Uterus (tissue), 2 donors: ENCODE measurements around the gene ANKS6.

Experiments used
- CTCF ChIP-seq, 4 experiments: fragments of 200-600 bp in 2 of 4; fragments of 450-650 bp in 2 of 4; sonication (generic) in 2 of 4; IDR thresholded peaks; one replicate each; pipeline ENCODE4 v1.5.1; 2016 to 2019; ENCODE audit warnings: antibody characterized with exemption in 4 of 4, mild to moderate bottlenecking in 2 of 4, moderate library complexity in 1 of 4
- POLR2A ChIP-seq, 2 donors: fragments of 450-650 bp; IDR thresholded peaks; one replicate each; pipeline ENCODE4 v1.6.1; 2016; ENCODE audit warnings: antibody characterized with exemption in 2 of 2, mild to moderate bottlenecking in 1 of 2, moderate library complexity in 1 of 2

- TF ChIP-seq CTCF (IDR thresholded peaks at IDR 0.05) = no peak
- no peak for TF ChIP-seq POLR2A (IDR thresholded peaks at IDR 0.05)
Measured at GRCh38 chr9:98831696-98832095, 35.3 kb upstream of the ANKS6 start.
